Stomach (tissue), 4 donors: ENCODE results near the gene CAB39.
A peak's percentile ranks its signal among the peaks of the same experiment; 100 is the strongest.

ENCODE experiments used
- CTCF ChIP-seq, 7 experiments: fragments of 450-650 bp in 4 of 7; fragments of 200-600 bp in 3 of 7; sonication (generic) in 3 of 7; IDR thresholded peaks; one replicate each; pipeline ENCODE4 v1.5.1; 2016 to 2019; ENCODE audit warnings: antibody characterized with exemption in 7 of 7, control low read depth in 2 of 7, mild to moderate bottlenecking in 1 of 7
- POLR2A ChIP-seq, 4 donors: fragments of 450-650 bp; IDR thresholded peaks; one replicate each; pipeline ENCODE4 v1.6.1; 2016; ENCODE audit warnings: antibody characterized with exemption in 4 of 4, control low read depth in 2 of 4, mild to moderate bottlenecking in 1 of 4, moderate library complexity in 1 of 4

DNA sequence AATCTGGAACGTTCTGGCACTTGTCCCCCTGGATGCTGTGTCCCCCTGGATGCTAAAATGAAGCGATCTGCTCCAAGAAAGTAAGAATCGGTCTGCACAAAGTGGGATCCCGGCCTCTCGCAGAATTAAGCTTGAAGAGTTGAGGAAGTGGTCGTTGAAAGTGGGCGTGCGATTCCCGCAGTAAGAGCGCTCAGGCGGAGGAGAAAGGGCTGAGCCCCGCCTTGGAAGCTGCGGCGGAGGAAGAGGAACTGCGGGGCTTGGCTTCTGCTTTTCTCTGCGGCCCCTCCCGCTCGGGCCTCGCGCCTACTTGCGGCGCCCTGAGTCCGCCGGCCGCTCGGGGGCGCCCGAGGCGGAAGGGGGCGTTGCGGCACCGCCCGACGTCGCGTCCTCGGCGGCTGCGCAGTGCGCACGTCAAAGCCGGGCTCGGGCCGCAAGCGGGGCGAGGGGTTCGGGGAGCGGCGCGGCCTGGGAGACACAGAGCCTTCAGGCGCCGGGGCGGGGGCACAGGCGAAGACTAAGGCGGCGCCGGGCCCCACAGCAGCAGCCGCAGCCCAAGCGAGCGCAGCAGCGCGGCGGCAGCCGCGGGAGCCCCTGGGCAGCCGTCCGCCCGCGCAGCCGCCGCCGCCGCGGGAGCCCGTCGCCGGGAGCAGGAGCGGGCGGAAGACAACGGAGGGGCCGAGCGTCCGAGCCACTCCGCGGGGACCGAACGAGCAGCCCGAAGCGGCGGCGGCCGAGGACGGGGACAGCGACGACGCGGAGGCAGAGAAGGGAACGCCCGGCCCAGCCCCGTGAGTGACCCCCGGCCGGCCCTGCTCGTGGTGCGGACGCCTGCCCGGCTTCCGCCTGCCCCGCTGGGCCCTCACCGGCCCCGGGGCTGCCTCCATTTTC lies at the start of gene CAB39:
- no peak for TF ChIP-seq POLR2A (IDR thresholded peaks at IDR 0.05)
- peak in 5 of 7 experiments; percentile 32 to 91 (median 84) for TF ChIP-seq CTCF (IDR thresholded peaks at IDR 0.05)
